Loucy (cell line): ENCODE data around the gene SYNGR4.

ENCODE experiments used
- CTCF ChIP-seq: fragments of 200-600 bp; sonication (generic); conservative IDR thresholded peaks from 2 replicates; pipeline ENCODE4 v1.5.1; 2014; ENCODE audit warnings: mild to moderate bottlenecking, antibody characterized with exemption, low read length
- EZH2phosphoT487 ChIP-seq: fragments of 200-600 bp; IDR thresholded peaks from 2 replicates; pipeline ENCODE4 v1.6.1; 2018; ENCODE audit warnings: antibody characterized with exemption, mild to moderate bottlenecking, moderate library complexity, borderline replicate concordance

GRCh38 chr19:48395170-48395455 is 30.9 kb downstream of the SYNGR4 start:
- TF ChIP-seq CTCF (no peak), EZH2phosphoT487 (no peak)
